Caco-2 (cell line): ENCODE data around the gene LORICRIN. TPM values are rescaled to one million over a fixed set of nuclear protein-coding genes. Genes with fewer than 3 reads are reported as not detected.

Experiments used
- BruUV-seq: library from RNA; stranded (reverse); fragments of 400-500 nt; replicated peaks from 2 replicates; lab custom pipeline; 2021; lab: Mats Ljungman, UMichigan
- CTCF ChIA-PET: fragments of 300-600 bp; sonication (Branson Sonifier 250); formaldehyde crosslinking; loops from one replicate; lab custom pipeline; 2022; ENCODE audit warnings: antibody characterized with exemption; lab: Charles Lee
- POLR2A ChIA-PET: fragments of 300-600 bp; sonication (Branson Sonifier 250); formaldehyde crosslinking; loops from one replicate; lab custom pipeline; 2022; ENCODE audit warnings: antibody characterized with exemption; lab: Charles Lee
- DNase-seq, 2 experiments: peaks; one replicate each; pipeline versions ENCODE4 v3.0.0 to v3.0.0-alpha.2; 2020 to 2022
- H3K27me3 ChIP-seq: replicated peaks from 2 replicates; pipeline ENCODE4 v1.6.0; 2011; ENCODE audit warnings: low read length; ENCODE audit not compliant: control insufficient read depth, insufficient read depth
- H3K36me3 ChIP-seq: 2 replicates; pipeline ENCODE4 v1.5.1; 2011; ENCODE audit warnings: low read length; ENCODE audit not compliant: control insufficient read depth, insufficient read depth
- H3K4me1 ChIP-seq: fragments of 250-450 bp; sonication (Bioruptor Pico); 2 replicates; pipeline ENCODE4 v1.5.1; 2020; ENCODE audit warnings: mild to moderate bottlenecking
- H3K4me3 ChIP-seq: 2 replicates; pipeline ENCODE4 v1.5.1; 2011; ENCODE audit warnings: low read depth, mild to moderate bottlenecking, control low read depth, low read length
- H3K9me3 ChIP-seq: fragments of 250-450 bp; sonication (Bioruptor Pico); 2 replicates; pipeline ENCODE4 v1.5.1; 2020; ENCODE audit warnings: mild to moderate bottlenecking, moderate library complexity
- H3K27ac Mint-ChIP-seq: one replicate; pipeline ENCODE4 v1.8.0; 2022; ENCODE audit warnings: mixed read lengths; ENCODE audit not compliant: unreplicated experiment
- H3K27me3 Mint-ChIP-seq: one replicate; pipeline ENCODE4 v1.8.0; 2022; ENCODE audit warnings: mixed read lengths; ENCODE audit not compliant: insufficient read depth, unreplicated experiment
- H3K36me3 Mint-ChIP-seq: one replicate; pipeline ENCODE4 v1.8.0; 2022; ENCODE audit warnings: mild to moderate bottlenecking, mixed read lengths; ENCODE audit not compliant: insufficient read depth, unreplicated experiment
- H3K4me1 Mint-ChIP-seq: one replicate; pipeline ENCODE4 v1.8.0; 2022; ENCODE audit warnings: low read depth, mixed read lengths; ENCODE audit not compliant: unreplicated experiment
- H3K4me3 Mint-ChIP-seq: one replicate; pipeline ENCODE4 v1.8.0; 2022; ENCODE audit warnings: mild to moderate bottlenecking, moderate library complexity, mixed read lengths; ENCODE audit not compliant: unreplicated experiment
- H3K9me3 Mint-ChIP-seq: one replicate; pipeline ENCODE4 v1.8.0; 2022; ENCODE audit warnings: mixed read lengths; ENCODE audit not compliant: unreplicated experiment
- CTCF ChIP-seq, 2 experiments: fragments of 200-600 bp in 1 of 2; IDR thresholded peaks; 1 replicate in 1 of 2; 2 replicates in 1 of 2; pipeline versions ENCODE4 v1.5.1 to v1.8.0; 2011 to 2022; ENCODE audit warnings: antibody characterized with exemption in 1 of 2, control low read depth in 1 of 2, inconsistent platforms in 1 of 2, low read depth in 1 of 2, low read length in 1 of 2, mild to moderate bottlenecking in 1 of 2, moderate library complexity in 1 of 2; ENCODE audit not compliant: insufficient read depth in 1 of 2, severe bottlenecking in 1 of 2, unreplicated experiment in 1 of 2
- intact Hi-C: fragments of 100-400 bp; cut with micrococcal nuclease; formaldehyde crosslinking; loops from one replicate; pipeline ENCODE4 v1.10.0; 2022; ENCODE audit not compliant: unreplicated experiment
- total RNA-seq: library from RNA; stranded (reverse); gene quantifications from 2 replicates; pipeline ENCODE4 v1.2.3, GENCODE V29; 2022

Gene LORICRIN
- total RNA-seq, 1 experiment from 2014 or later, result not detected

- ChIA-PET CTCF (interaction anchor here (0.8 to 1.4 kb wide), 2 partner anchors 68 to 323 kb away, joined by 3 read pairs; no protein-coding TSS in a partner anchor), POLR2A (no interaction called here)
- no peaks in the 10 kb centered on the region for H3K9me3 Mint-ChIP-seq
- no peaks in the 10 kb centered on the region for H3K9me3 ChIP-seq
- no peaks in the 10 kb centered on the region for H3K36me3 Mint-ChIP-seq
- 0 out of 2 replicates have a peak, but pooled peaks cover 9% of the 10 kb centered on the region for H3K4me1 ChIP-seq
- peak; percentile 57 to 69 for TF ChIP-seq CTCF (IDR thresholded peaks at IDR 0.05; ENCODE audit: insufficient read depth in 1 of 2, low read depth in 1 of 2, low read length in 1 of 2, severe bottlenecking in 1 of 2, unreplicated experiment in 1 of 2)
- H3K4me1 Mint-ChIP-seq, result no peaks in the 10 kb centered on the region
- no peak overlapping the region for H3K4me3 ChIP-seq
- no peak overlapping the region for H3K27ac Mint-ChIP-seq
- intact Hi-C loops, result no loop called here
- peaks cover 7% of the 10 kb centered on the region for H3K27me3 Mint-ChIP-seq
- BruUV-seq, result no TSS peak
- DNase-seq, result peak in 1 of 2 experiments; percentile 45
- no peak overlapping the region for H3K4me3 Mint-ChIP-seq
- H3K27me3 ChIP-seq, result no peaks in the 10 kb centered on the region; the same call in 1 of the 2 replicates
- no peaks in the 10 kb centered on the region for H3K36me3 ChIP-seq
Measured at GRCh38 chr1:153288634-153289275, 29.3 kb downstream of the LORICRIN start.

- no peak for TF ChIP-seq CTCF (IDR thresholded peaks at IDR 0.05; ENCODE audit: insufficient read depth in 1 of 2, low read depth in 1 of 2, low read length in 1 of 2, severe bottlenecking in 1 of 2, unreplicated experiment in 1 of 2)
- Mint-ChIP-seq H3K4me1 (no peaks in the 10 kb centered on the region), H3K27me3 (peaks cover 7% of the 10 kb centered on the region), H3K27ac (no peak overlapping the region), H3K36me3 (no peaks in the 10 kb centered on the region), H3K4me3 (no peak overlapping the region), H3K9me3 (no peaks in the 10 kb centered on the region)
- 0 out of 2 replicates have a peak, but pooled peaks cover 9% of the 10 kb centered on the region for H3K4me1 ChIP-seq
- intact Hi-C loops, result no loop called here
- no TSS peak for BruUV-seq
- no peaks in the 10 kb centered on the region for H3K9me3 ChIP-seq
- no peaks in the 10 kb centered on the region; the same call in 1 of the 2 replicates for H3K27me3 ChIP-seq
- no peak for DNase-seq
- ChIA-PET CTCF (interaction anchor here (0.5 kb wide), 1 partner anchor 673 kb away, joined by 3 read pairs; no protein-coding TSS in a partner anchor), POLR2A (no interaction called here)
- no peak overlapping the region for H3K4me3 ChIP-seq
- H3K36me3 ChIP-seq, result no peaks in the 10 kb centered on the region
Measured at GRCh38 chr1:153291514-153291913, 32.0 kb downstream of the LORICRIN start.

GRCh38 chr1:153292185-153292584 lies 32.7 kb downstream of the LORICRIN start:
- H3K4me3 Mint-ChIP-seq, result peak overlapping the region; percentile 18
- 0 out of 2 replicates have a peak, but pooled peaks cover 9% of the 10 kb centered on the region for H3K4me1 ChIP-seq
- H3K4me3 ChIP-seq, result no peak overlapping the region
- no peaks in the 10 kb centered on the region for H3K9me3 ChIP-seq
- ChIA-PET POLR2A (no interaction called here), CTCF (no interaction called here)
- no peak for TF ChIP-seq CTCF (IDR thresholded peaks at IDR 0.05; ENCODE audit: insufficient read depth in 1 of 2, low read depth in 1 of 2, low read length in 1 of 2, severe bottlenecking in 1 of 2, unreplicated experiment in 1 of 2)
- BruUV-seq, result no TSS peak
- H3K4me1 Mint-ChIP-seq, result no peaks in the 10 kb centered on the region
- H3K27me3 ChIP-seq, result no peaks in the 10 kb centered on the region; the same call in 1 of the 2 replicates
- intact Hi-C loops, result no loop called here
- H3K27me3 Mint-ChIP-seq, result peaks cover 8% of the 10 kb centered on the region
- no peaks in the 10 kb centered on the region for H3K36me3 Mint-ChIP-seq
- no peak for DNase-seq
- H3K9me3 Mint-ChIP-seq, result no peaks in the 10 kb centered on the region
- H3K36me3 ChIP-seq, result no peaks in the 10 kb centered on the region
- peak overlapping the region; percentile 8 for H3K27ac Mint-ChIP-seq
